Muscle of leg (tissue), 11 donors: Measurements from ENCODE around the gene IFITM2. TPM values are rescaled to one million over a fixed set of nuclear protein-coding genes. Genes with fewer than 3 reads are reported as not detected.
"Not testable (repeated sequence)": the region's sequence is repeated elsewhere in the genome, so short reads cannot be mapped to it uniquely, and the experiment has no call there.

Experiments
- DNase-seq: peaks from one replicate; pipeline ENCODE4 v3.0.0; 2013
- H3K27ac ChIP-seq: one replicate; pipeline ENCODE4 v1.5.1; 2013; ENCODE audit warnings: mild to moderate bottlenecking, low read length, control low read depth
- H3K27me3 ChIP-seq: one replicate; pipeline ENCODE4 v1.6.1; 2013; ENCODE audit warnings: low read length; ENCODE audit not compliant: control insufficient read depth, insufficient read depth
- H3K36me3 ChIP-seq: one replicate; pipeline ENCODE4 v1.6.1; 2013; ENCODE audit warnings: low read length; ENCODE audit not compliant: control insufficient read depth, insufficient read depth
- H3K4me1 ChIP-seq: one replicate; pipeline ENCODE4 v1.6.1; 2013; ENCODE audit warnings: low read length; ENCODE audit not compliant: control insufficient read depth, insufficient read depth
- H3K4me3 ChIP-seq: one replicate; pipeline ENCODE4 v1.5.1; 2013; ENCODE audit warnings: low read length, control low read depth
- H3K9me3 ChIP-seq: replicated peaks from 2 replicates; pipeline ENCODE4 v1.6.1; 2013; ENCODE audit warnings: low read depth, low read length; ENCODE audit not compliant: control insufficient read depth
- WGBS: methylation state at CpG from one replicate; pipeline ENCODE4 v1.1.5; 2013; ENCODE audit warnings: missing lambda C conversion rate; ENCODE audit not compliant: insufficient coverage; 5-methylcytosine and 5-hydroxymethylcytosine counted together
- polyA plus RNA-seq, 8 donors: library from polyadenylated mRNA; unstranded; fragments of 120-200 nt; gene quantifications; one replicate each; pipeline versions ENCODE4 v1.2.1 to v1.2.3, GENCODE V29; 2013; ENCODE audit warnings: inconsistent platforms in 1 of 8, low replicate concordance in 1 of 8; ENCODE audit not compliant: insufficient read length in 8 of 8, insufficient read depth in 1 of 8
- total RNA-seq: library from RNA; stranded (reverse); fragments of 120-200 nt; gene quantifications from one replicate; pipeline ENCODE4 v1.2.4, GENCODE V29; 2013

IFITM2 gene
- total and polyA plus RNA-seq, 9 donors, result 48.1 to 130 (median 83.2) TPM

DNA sequence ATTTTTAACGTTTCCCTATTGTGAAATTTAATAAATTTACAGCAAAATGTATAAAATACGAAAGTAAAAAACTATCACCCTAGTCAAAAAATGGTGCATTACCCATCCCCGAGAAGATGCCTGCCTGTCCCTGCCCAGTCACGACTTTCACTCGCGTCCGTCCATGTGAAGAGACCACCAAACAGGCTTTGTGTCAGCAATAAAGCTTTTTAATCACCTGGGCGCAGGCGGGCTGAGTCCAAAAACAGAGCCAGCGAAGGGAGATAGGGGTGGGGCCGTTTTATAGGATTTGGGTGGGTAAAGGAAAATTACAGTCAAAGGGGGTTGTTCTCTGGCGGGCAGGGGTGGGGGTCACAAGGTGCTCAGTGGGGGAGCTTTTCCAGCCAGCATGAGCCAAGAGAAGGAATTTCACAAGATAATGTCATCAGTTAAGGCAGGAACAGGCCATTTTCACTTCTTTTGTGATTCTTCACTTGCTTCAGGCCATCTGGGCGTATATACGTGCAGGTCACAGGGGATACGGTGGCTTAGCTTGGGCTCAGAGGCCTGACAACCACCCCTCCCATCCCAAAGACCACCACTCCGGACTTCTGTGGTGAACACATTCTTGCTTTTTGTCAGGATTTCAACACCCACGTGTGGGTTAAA, 26.1 kb downstream of the IFITM2 start:
- H3K4me1 ChIP-seq, result peaks cover 51% of the 10 kb centered on the region
- 75% methylated on average over 11 of the region's 17 CpGs for WGBS

DNA sequence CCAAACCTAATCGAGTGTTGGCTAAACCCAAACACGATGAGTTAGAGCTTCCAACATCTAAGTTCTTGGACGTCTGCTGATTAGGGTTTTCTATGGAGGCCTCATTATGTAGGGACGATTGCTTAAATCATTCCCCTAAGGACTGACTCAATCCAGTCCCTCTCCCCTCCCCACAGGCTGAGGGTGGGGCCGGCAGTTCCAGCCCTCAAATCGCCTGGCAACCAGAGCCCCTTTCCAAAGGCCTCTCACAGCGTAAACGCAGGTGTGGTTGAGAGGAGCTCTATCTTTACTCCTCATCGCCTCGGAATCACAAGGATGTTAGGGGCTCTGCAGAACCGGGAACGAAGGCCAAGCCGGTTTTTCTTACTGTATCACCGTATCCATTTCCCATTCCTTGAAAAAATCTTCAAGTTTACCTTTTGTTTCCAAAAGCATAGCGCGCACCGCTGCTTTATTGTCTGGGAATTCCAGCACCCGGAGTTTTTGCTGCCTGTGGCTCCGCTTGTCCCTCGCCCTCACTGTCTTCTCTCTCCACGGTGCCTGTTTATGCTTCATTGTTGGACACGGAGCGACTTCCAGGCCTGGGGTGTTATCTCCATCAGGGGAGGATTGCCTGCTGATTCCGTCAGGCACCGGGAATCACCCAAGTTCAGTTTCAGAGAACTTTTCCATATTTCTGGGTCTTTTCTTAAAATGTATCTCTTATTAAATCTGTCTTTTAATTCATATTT, 26.8 kb downstream of the IFITM2 start:
- peaks cover 4% of the 10 kb centered on the region for H3K9me3 ChIP-seq
- H3K27ac ChIP-seq, result peak overlapping the region; percentile 97
- no peaks in the 10 kb centered on the region for H3K36me3 ChIP-seq
- no peak overlapping the region for H3K4me3 ChIP-seq
- H3K4me1 ChIP-seq, result peaks cover 51% of the 10 kb centered on the region
- peak; percentile 79 for DNase-seq
- H3K27me3 ChIP-seq, result no peaks in the 10 kb centered on the region
- WGBS, result 18% methylated on average over 8 of the region's 25 CpGs

More for the DNA sequence above, 26.1 kb downstream of the IFITM2 start:
- not testable (repeated sequence) for H3K27me3 ChIP-seq, H3K9me3 ChIP-seq, DNase-seq, H3K36me3 ChIP-seq, H3K4me3 ChIP-seq
- H3K27ac ChIP-seq, result peak overlapping the region; percentile 97

DNA sequence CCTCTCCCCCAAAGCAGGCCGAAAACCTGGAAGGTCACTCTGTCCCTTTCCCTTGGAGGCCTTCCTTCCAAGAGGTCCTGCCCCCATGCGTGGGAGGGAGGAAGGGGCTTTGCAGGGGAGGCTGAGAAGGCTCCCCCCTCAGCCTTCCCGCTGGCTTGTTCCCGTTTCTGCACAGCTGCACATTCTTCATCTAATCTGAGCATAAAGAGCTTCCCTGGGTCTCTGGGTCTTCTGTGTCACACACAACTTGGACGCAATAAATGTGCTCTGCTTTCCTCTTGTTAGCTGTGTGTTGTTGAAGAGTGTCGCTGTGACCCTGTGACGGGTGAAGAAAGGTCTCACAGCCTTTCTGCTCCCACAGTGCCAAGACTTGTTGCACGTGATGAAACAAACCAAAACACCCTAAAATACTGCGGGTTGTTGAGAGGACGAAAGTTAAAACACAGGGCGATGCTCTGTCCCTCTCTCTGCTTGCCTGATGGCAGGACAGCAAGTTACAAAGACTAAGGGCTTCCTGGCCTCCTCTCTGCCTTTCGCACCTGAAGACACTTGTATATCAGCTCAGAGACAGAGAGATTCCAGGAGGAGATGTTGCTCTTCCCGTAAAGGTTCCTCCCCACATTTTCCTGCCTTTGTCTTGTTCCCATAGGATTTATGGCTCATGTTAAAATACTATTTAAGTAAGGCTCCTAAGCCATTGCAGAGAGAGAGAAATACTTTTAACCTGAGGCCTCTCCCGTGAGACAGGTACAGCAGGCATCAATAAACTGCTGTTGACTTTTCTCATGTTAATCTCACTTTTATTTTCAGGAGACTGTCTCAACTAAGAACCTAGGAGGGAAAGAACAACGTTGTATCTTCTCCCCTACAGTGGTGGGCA, 28.4 kb downstream of the IFITM2 start:
- Histone ChIP-seq H3K27ac (peak overlapping the region; percentile 97), H3K27me3 (no peaks in the 10 kb centered on the region), H3K36me3 (no peaks in the 10 kb centered on the region), H3K9me3 (peaks cover 4% of the 10 kb centered on the region), H3K4me3 (no peak overlapping the region), H3K4me1 (peaks cover 45% of the 10 kb centered on the region)
- WGBS, result 22% methylated on average over 3 of the region's 15 CpGs
- peak; percentile 92 for DNase-seq

DNA sequence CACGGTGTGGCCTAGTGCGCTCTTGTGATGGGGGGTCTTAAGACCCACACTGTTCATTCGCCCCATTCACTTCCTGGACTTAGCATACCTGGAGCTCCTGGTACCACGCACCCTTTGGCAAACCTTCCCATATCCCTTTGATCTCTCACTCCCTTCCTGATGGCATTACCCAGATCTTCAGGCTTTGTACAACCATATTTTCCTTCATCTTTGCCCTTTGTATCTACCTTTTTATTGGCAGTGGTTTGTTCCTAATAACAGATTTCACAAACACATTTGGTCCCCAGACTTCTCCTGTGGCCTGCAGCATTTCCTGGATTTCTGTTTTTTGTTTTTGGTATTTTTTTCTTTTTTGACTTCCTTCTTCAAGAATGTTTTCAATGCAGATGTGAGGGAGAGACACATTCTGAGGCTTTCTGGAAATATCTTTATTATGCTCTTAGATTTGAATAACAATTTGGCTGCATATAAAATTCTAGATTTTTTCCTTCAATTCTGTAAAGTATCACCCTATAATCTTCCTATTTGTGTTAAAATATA, 29.1 kb downstream of the IFITM2 start:
- Histone ChIP-seq H3K27me3 (no peaks in the 10 kb centered on the region), H3K9me3 (peaks cover 4% of the 10 kb centered on the region), H3K36me3 (no peaks in the 10 kb centered on the region), H3K4me1 (peaks cover 38% of the 10 kb centered on the region), H3K4me3 (no peak overlapping the region), H3K27ac (peak overlapping the region; percentile 97)
- WGBS, result 67% methylated on average over 3 of the region's 4 CpGs
- DNase-seq, result peak; percentile 58

DNA sequence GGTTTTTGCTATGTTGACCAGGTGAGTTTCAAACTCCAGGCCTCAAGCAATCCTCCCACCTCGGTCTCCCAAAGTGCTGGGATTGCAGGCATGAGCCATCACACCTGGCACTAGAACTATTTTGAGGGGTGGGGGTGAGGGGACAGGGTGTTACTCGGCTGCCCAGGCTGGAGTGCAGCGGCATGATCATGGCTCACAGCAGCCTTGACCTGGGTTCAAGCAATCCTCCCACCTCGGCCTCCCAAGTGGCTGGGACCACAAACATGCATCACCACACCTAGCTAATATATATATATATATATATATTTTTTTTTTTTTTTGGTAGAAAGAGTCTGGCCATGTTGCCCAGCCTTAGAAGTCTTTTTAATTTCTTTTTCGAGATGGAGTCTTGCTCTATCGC, 30.1 kb downstream of the IFITM2 start:
- H3K4me3 ChIP-seq, result no peak overlapping the region
- peaks cover 37% of the 10 kb centered on the region for H3K4me1 ChIP-seq
- no peaks in the 10 kb centered on the region for H3K27me3 ChIP-seq
- no peaks in the 10 kb centered on the region for H3K36me3 ChIP-seq
- 86% methylated on average over 1 of the region's 6 CpGs for WGBS
- DNase-seq, result no peak
- H3K27ac ChIP-seq, result peak overlapping the region; percentile 97
- H3K9me3 ChIP-seq, result peaks cover 4% of the 10 kb centered on the region

DNA sequence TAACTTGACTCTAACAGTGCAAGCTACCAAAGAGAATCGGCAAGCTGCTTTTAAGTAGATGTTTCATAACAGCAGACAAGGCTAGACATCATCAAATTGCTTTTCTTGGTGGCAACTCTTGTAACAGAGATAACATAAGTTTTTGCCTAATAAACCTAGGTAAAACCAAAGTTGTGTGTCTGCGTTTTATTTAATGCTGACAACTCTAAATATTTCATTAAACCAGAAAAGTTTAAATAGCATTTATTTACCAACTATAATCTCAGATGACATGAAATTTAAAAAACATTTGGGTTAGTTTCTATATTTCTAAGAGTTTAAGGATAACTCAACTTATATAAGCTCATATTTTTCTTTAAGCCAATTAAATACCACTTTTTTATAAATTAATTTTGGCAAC, 32.3 kb downstream of the IFITM2 start:
- no peak overlapping the region for H3K27ac ChIP-seq
- H3K36me3 ChIP-seq, result no peaks in the 10 kb centered on the region
- no peak for DNase-seq
- H3K4me3 ChIP-seq, result no peak overlapping the region
- no peaks in the 10 kb centered on the region for H3K9me3 ChIP-seq
- WGBS, result no CpG with 5 or more reads among the region's 2 CpGs
- no peaks in the 10 kb centered on the region for H3K27me3 ChIP-seq
- peaks cover 24% of the 10 kb centered on the region for H3K4me1 ChIP-seq

DNA sequence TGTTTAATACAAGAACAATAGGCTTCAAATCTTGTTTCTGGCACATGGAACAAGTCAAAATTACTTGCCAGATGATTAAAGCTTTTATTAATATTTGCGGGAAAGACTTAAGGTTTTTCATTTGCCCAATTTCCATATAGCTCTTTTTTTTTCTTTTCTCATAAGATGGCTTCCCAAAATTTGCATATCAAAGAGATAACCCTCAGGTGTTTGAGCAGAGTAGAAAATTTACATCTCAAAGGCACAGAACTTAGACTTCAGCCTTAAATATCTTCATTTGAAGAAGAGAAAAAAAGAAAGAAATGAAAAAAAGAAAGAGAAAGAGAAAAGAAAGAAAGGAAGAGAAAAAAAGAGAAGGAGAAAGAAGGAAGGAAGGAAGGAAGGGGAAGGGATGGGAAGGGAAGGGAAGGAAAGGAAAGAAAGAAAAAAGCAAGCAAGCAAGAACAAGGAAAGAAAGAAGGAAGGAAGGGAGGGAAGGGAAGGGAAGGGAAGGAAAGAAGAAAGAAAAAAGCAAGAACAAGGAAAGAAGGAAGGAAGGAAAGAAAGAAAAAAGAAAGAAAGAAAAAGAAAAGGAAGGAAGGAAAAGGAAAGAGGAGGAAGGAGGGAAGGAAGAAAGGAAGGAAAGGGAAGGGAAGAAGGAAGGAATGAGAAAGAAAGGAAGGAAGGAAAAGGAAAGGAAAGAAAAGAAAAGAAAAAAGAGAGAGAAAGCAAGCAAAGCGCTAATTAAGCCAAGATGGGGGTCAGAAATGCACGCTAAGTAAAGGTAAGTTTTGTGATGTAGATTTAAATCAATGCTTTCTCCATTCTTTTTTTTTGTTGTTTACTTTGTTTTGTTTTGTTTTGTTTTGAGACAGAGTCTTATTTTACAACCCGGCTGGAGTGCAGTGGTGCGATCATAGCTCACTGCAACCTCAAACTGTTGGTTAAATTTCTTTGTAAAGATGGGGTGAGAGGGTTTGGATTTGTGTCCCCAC, 33.2 kb downstream of the IFITM2 start:
- 60% methylated on average over 2 of the region's 5 CpGs for WGBS

DNA sequence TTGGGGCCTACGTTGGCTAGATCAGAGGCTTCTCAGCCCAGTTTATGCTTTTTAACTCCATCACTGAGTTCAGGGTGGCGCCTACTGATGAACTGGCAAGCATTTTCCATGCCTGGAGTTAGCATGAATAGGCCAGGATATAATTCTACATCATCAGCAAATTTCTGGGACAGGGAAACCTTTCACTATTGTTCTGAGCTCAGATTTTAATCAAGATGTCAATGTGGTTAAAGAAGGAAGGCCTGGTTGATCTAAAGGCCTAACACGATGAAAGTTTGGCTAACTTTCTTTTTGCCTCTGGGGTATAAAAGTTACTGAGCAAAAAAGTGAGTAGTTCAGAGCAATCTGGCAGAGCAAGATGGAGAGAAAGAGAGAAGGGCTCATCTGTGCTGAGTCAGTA, 34.7 kb downstream of the IFITM2 start:
- Histone ChIP-seq H3K27ac (no peak overlapping the region), H3K27me3 (no peaks in the 10 kb centered on the region), H3K4me3 (no peak overlapping the region), H3K4me1 (peaks cover 5% of the 10 kb centered on the region), H3K36me3 (no peaks in the 10 kb centered on the region), H3K9me3 (no peaks in the 10 kb centered on the region)
- DNase-seq, result no peak
- 37% methylated on average over 2 of the region's 3 CpGs for WGBS

More for the DNA sequence above, 33.2 kb downstream of the IFITM2 start:
- no peaks in the 10 kb centered on the region for H3K9me3 ChIP-seq
- DNase-seq, result no peak
- no peak overlapping the region for H3K4me3 ChIP-seq
- H3K4me1 ChIP-seq, result peaks cover 16% of the 10 kb centered on the region
- H3K27me3 ChIP-seq, result no peaks in the 10 kb centered on the region
- no peak overlapping the region for H3K27ac ChIP-seq
- H3K36me3 ChIP-seq, result no peaks in the 10 kb centered on the region

DNA sequence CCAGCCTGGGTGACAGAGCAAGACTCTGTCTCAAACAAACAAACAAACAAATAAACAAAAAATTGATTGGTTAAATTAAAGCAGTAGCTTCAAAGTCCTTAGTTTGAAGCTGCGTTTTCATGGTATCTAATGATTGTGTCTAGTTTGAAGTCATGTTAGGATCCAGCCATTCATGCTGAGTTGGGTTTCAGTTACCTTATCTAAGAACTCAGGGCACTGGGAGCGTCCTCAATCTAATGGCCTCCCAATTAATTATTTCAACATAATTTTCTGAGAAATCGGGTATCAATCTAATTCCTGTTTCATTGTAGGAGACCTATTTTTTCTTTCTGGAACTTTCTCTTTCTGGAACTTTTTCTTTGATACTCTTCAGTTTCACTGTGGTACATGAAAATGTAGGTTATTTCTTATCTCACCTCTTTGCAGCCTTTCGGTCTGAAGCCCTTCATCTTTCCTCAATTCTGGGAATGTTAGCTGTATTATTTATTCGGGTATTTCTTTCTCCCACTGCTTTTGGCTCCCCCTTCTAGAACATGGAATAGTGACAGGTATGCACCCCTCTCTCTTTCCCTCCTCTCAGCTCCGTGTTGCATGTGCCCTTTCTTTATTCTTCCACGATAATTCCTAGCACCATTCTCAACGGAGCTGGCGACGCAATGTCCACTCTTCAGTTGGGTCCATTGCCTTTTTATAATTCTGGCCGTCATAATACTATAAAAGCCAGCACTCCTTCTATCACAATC, 37.4 kb downstream of the IFITM2 start:
- DNase-seq, result no peak
- no peak overlapping the region for H3K27ac ChIP-seq
- no peaks in the 10 kb centered on the region for H3K36me3 ChIP-seq
- 88% methylated on average over 5 of the region's 11 CpGs for WGBS
- no peaks in the 10 kb centered on the region for H3K27me3 ChIP-seq
- no peaks in the 10 kb centered on the region for H3K9me3 ChIP-seq
- no peak overlapping the region for H3K4me3 ChIP-seq
- no peaks in the 10 kb centered on the region for H3K4me1 ChIP-seq
